Measurements from ENCODE around the gene PIH1D1.
A peak's percentile ranks its signal among the peaks of the same experiment; 100 is the strongest.

PIH1D1 gene

DNA sequence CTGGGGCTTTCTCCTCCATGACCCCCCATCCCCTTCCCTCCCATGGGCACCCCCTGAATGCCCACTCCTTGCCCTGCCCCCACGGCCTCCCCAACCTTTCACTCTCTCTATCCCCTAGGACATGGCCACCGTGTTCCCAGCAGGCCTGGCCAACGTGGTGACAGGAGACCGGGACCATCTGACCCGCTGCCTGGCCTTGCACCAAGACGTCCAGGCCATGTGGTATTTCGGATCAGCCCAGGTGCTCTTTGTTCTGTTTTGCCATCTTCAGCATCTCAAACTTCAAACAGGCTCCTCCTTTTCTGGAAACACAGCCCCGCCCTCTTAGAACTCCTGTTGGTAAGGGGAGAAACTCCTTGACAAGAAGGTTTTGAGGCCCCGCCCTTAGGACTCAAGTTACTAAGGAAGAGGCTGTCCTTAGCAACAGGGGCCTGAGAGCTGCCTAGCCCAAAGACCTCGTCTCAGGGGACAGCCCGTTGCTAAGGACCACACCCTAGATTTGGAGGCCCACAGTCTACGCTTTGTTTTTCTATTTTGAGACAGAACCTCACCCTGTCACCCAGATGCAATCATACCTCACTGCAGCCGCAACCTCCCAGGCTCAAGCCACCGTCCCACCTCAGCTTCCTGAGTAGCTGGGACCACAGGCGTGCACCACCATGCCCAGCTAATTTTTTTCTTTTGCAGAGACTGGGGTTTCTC lies 17.3 kb upstream of the PIH1D1 start (continued):
- TF ChIP-seq, protein P1, sequence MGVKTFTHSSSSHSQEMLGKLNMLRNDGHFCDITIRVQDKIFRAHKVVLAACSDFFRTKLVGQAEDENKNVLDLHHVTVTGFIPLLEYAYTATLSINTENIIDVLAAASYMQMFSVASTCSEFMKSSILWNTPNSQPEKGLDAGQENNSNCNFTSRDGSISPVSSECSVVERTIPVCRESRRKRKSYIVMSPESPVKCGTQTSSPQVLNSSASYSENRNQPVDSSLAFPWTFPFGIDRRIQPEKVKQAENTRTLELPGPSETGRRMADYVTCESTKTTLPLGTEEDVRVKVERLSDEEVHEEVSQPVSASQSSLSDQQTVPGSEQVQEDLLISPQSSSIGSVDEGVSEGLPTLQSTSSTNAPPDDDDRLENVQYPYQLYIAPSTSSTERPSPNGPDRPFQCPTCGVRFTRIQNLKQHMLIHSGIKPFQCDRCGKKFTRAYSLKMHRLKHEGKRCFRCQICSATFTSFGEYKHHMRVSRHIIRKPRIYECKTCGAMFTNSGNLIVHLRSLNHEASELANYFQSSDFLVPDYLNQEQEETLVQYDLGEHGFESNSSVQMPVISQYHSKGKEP (tag by site-specific recombination; IDR thresholded peaks at IDR 0.05) = peak; percentile 72
- TF ChIP-seq, protein P2, sequence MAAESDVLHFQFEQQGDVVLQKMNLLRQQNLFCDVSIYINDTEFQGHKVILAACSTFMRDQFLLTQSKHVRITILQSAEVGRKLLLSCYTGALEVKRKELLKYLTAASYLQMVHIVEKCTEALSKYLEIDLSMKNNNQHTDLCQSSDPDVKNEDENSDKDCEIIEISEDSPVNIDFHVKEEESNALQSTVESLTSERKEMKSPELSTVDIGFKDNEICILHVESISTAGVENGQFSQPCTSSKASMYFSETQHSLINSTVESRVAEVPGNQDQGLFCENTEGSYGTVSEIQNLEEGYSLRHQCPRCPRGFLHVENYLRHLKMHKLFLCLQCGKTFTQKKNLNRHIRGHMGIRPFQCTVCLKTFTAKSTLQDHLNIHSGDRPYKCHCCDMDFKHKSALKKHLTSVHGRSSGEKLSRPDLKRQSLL (tag by site-specific recombination; IDR thresholded peaks at IDR 0.05) = no peak
- no peak for TF ChIP-seq ZNF140 (tag by site-specific recombination; IDR thresholded peaks at IDR 0.05)
- peak; percentile 31; the same call in 1 of the 2 replicates for TF ChIP-seq GLIS2 (tag by site-specific recombination; IDR thresholded peaks at IDR 0.05)
- no peak for TF ChIP-seq HOXD13 (CRISPR knock-in tag; IDR thresholded peaks at IDR 0.05; ENCODE audit: borderline replicate concordance)
- TF ChIP-seq IKZF3 (tag by site-specific recombination; IDR thresholded peaks at IDR 0.05) = no peak
- no peak for TF ChIP-seq ZNF837 (tag by site-specific recombination; IDR thresholded peaks at IDR 0.05)
- TF ChIP-seq PATZ1 (tag by site-specific recombination; IDR thresholded peaks at IDR 0.05) = peak; percentile 33; the same call in 1 of the 2 replicates
- TF ChIP-seq ZNF555 (tag by site-specific recombination; conservative IDR thresholded peaks at IDR 0.05) = no peak
- TF ChIP-seq KLF9 (tag by site-specific recombination; IDR thresholded peaks at IDR 0.05; ENCODE audit: low read depth) = 0 out of 2 replicates have a peak, but pooled peaks have one; percentile 21
- TF ChIP-seq ZNF558 (tag by site-specific recombination; IDR thresholded peaks at IDR 0.05) = no peak
- no peak for TF ChIP-seq ZNF121 (tag by site-specific recombination; IDR thresholded peaks at IDR 0.05)
- no peak for TF ChIP-seq ZSCAN16 (tag by site-specific recombination; IDR thresholded peaks at IDR 0.05)
- TF ChIP-seq ZNF596 (tag by site-specific recombination; IDR thresholded peaks at IDR 0.05) = no peak
- TF ChIP-seq ZNF658 (tag by site-specific recombination; IDR thresholded peaks at IDR 0.05) = no peak

DNA sequence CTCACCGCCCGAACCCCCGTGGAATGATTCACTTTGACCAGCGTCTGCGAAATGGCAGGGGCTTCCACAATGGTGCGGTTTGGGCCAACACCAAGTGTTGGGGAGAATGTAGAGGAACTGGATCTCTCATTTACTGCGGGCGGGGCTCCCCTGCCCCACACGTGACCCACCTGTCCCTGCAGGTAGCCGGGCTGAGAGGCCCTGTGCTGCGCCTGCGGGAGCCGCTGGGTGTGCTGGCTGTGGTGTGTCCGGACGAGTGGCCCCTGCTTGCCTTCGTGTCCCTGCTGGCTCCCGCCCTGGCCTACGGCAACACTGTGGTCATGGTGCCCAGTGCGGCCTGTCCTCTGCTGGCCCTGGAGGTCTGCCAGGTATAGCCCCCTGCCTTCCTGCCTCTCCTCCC lies 16.6 kb upstream of the PIH1D1 start:
- POLR2A ChIA-PET = no interaction called here
- TF ChIP-seq ZNF398 (tag by site-specific recombination; IDR thresholded peaks at IDR 0.05) (no peak), ZNF121 (tag by site-specific recombination; IDR thresholded peaks at IDR 0.05) (no peak), ELK4 (IDR thresholded peaks at IDR 0.05; ENCODE audit: borderline replicate concordance, low read depth, low read length) (no peak), ZNF768 (tag by site-specific recombination; IDR thresholded peaks at IDR 0.05) (no peak), ZFP3 (tag by site-specific recombination; IDR thresholded peaks at IDR 0.05; ENCODE audit: low read depth) (no peak), GFI1B (tag by site-specific recombination; IDR thresholded peaks at IDR 0.05) (no peak), ZNF639 (tag by site-specific recombination; IDR thresholded peaks at IDR 0.05) (no peak), ZNF350 (tag by site-specific recombination; IDR thresholded peaks at IDR 0.05) (no peak), YY2 (tag by site-specific recombination; IDR thresholded peaks at IDR 0.05) (no peak), ZNF248 (tag by site-specific recombination; IDR thresholded peaks at IDR 0.05) (no peak), ZNF10 (tag by site-specific recombination; IDR thresholded peaks at IDR 0.05) (no peak)
- TF ChIP-seq, protein P3, sequence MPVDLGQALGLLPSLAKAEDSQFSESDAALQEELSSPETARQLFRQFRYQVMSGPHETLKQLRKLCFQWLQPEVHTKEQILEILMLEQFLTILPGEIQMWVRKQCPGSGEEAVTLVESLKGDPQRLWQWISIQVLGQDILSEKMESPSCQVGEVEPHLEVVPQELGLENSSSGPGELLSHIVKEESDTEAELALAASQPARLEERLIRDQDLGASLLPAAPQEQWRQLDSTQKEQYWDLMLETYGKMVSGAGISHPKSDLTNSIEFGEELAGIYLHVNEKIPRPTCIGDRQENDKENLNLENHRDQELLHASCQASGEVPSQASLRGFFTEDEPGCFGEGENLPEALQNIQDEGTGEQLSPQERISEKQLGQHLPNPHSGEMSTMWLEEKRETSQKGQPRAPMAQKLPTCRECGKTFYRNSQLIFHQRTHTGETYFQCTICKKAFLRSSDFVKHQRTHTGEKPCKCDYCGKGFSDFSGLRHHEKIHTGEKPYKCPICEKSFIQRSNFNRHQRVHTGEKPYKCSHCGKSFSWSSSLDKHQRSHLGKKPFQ (tag by site-specific recombination; IDR thresholded peaks at IDR 0.05) = no peak

More for the DNA sequence above, 16.6 kb upstream of the PIH1D1 start:
- H3K27ac ChIP-seq (ENCODE audit: extremely low read depth, low read depth, low read length) = peak overlapping the region; percentile 40; the same call in 1 of the 2 replicates
- CTCF ChIA-PET = no interaction called here
- H3K9me3 ChIP-seq (ENCODE audit: control insufficient read depth, insufficient read depth, low read depth, low read length) = no peaks in the 10 kb centered on the region
- H3K4me1 ChIP-seq (ENCODE audit: control insufficient read depth, insufficient read depth, low read length) = 0 out of 2 replicates have a peak, but pooled peaks cover 5% of the 10 kb centered on the region
- H3K4me3 ChIP-seq (ENCODE audit: low read depth, low read length) = no peak overlapping the region
- H3K36me3 ChIP-seq (ENCODE audit: control insufficient read depth in 2 of 2, insufficient read depth in 1 of 2, low read length in 2 of 2) = peaks cover 6 to 13% of the 10 kb centered on the region in 2 experiments; a peak in 2 of 3 replicates
